OCI-LY1 (cell line): ENCODE data around the gene TBC1D3C.
"Not testable (repeated sequence)": the region's sequence is repeated elsewhere in the genome, so short reads cannot be mapped to it uniquely, and the experiment has no call there.

ENCODE experiments used
- CTCF ChIP-seq: fragments of 200-600 bp; sonication (generic), shearing (Covaris generic); IDR thresholded peaks from 2 replicates; pipeline ENCODE4 v1.5.1; 2017; ENCODE audit warnings: mild to moderate bottlenecking, antibody characterized with exemption, low read length, moderate library complexity, mixed read lengths
- EZH2 ChIP-seq: fragments of 200-600 bp; sonication (generic), shearing (Covaris generic); IDR thresholded peaks from 2 replicates; pipeline ENCODE4 v1.8.0; 2017; ENCODE audit warnings: borderline replicate concordance, mixed run types, mild to moderate bottlenecking, antibody characterized with exemption, low read length, moderate library complexity, mixed read lengths

GRCh38 chr17:38094059-38094694, 25.7 kb upstream of the TBC1D3C start:
- TF ChIP-seq CTCF, EZH2: not testable (repeated sequence)
